Liver (tissue), 9 donors: ENCODE measurements around the gene PTPRC. TPM values are rescaled to one million over a fixed set of nuclear protein-coding genes. Genes with fewer than 3 reads are reported as not detected.
A peak's percentile ranks its signal among the peaks of the same experiment; 100 is the strongest.

Experiments
- DNase-seq: peaks from one replicate; pipeline ENCODE4 v3.0.0-alpha.2; 2017; ENCODE audit warnings: low spot score
- H3K27ac ChIP-seq, 2 donors: one replicate each; pipeline ENCODE4 v1.7.0; 2013; ENCODE audit warnings: inconsistent platforms in 2 of 2, low read length in 2 of 2, control low read depth in 1 of 2, low read depth in 1 of 2, mild to moderate bottlenecking in 1 of 2
- H3K27me3 ChIP-seq, 4 donors: one replicate each; pipeline versions ENCODE4 v1.6.1 to v1.7.0; 2013; ENCODE audit warnings: low read length in 3 of 4, inconsistent platforms in 1 of 4, mild to moderate bottlenecking in 1 of 4, moderate library complexity in 1 of 4; ENCODE audit not compliant: control insufficient read depth in 4 of 4, insufficient read depth in 4 of 4
- H3K36me3 ChIP-seq, 4 donors: one replicate each; pipeline versions ENCODE4 v1.6.1 to v1.7.0; 2013; ENCODE audit warnings: low read length in 3 of 4, mild to moderate bottlenecking in 3 of 4, low read depth in 1 of 4, moderate library complexity in 1 of 4; ENCODE audit not compliant: control insufficient read depth in 4 of 4, insufficient read depth in 3 of 4
- H3K4me1 ChIP-seq, 4 donors: one replicate each; pipeline versions ENCODE4 v1.6.1 to v1.7.0; 2013; ENCODE audit warnings: low read length in 3 of 4, mild to moderate bottlenecking in 3 of 4, moderate library complexity in 1 of 4; ENCODE audit not compliant: control insufficient read depth in 4 of 4, insufficient read depth in 4 of 4
- H3K4me3 ChIP-seq, 3 donors: one replicate each; pipeline versions ENCODE4 v1.6.1 to v1.7.0; 2013; ENCODE audit warnings: low read length in 3 of 3, control low read depth in 1 of 3, low read depth in 1 of 3, mild to moderate bottlenecking in 1 of 3
- H3K9ac ChIP-seq, 2 donors: one replicate each; pipeline ENCODE4 v1.7.0; 2013; ENCODE audit warnings: low read length in 2 of 2, mild to moderate bottlenecking in 2 of 2, moderate library complexity in 2 of 2, control low read depth in 1 of 2, low read depth in 1 of 2
- H3K9me3 ChIP-seq, 4 donors: one replicate each; pipeline versions ENCODE4 v1.6.1 to v1.7.0; 2013; ENCODE audit warnings: low read length in 3 of 4; ENCODE audit not compliant: control insufficient read depth in 4 of 4
- ATF3 ChIP-seq: IDR thresholded peaks from 2 replicates; pipeline ENCODE4 v1.6.1; 2016; ENCODE audit warnings: antibody characterized with exemption
- EGR1 ChIP-seq, 2 donors: IDR thresholded peaks; 2 replicates each; pipeline ENCODE4 v1.6.1; 2016 to 2018; ENCODE audit warnings: antibody characterized with exemption in 2 of 2, low read depth in 2 of 2
- FOXA1 ChIP-seq: IDR thresholded peaks from 2 replicates; pipeline ENCODE4 v1.6.1; 2016; ENCODE audit warnings: antibody characterized with exemption
- FOXA2 ChIP-seq: IDR thresholded peaks from 2 replicates; pipeline ENCODE4 v1.6.1; 2016; ENCODE audit warnings: antibody characterized with exemption
- GABPA ChIP-seq, 2 donors: IDR thresholded peaks in 1 of 2; conservative IDR thresholded peaks in 1 of 2; 2 replicates each; pipeline ENCODE4 v1.6.1; 2016; ENCODE audit warnings: antibody characterized with exemption in 2 of 2, mild to moderate bottlenecking in 1 of 2, moderate library complexity in 1 of 2
- HNF4A ChIP-seq, 2 donors: conservative IDR thresholded peaks; 2 replicates each; pipeline ENCODE4 v1.6.1; 2016; ENCODE audit warnings: antibody characterized with exemption in 2 of 2, mild to moderate bottlenecking in 2 of 2
- HNF4G ChIP-seq: IDR thresholded peaks from 2 replicates; pipeline ENCODE4 v1.6.1; 2016; ENCODE audit warnings: antibody characterized with exemption
- JUND ChIP-seq, 2 donors: IDR thresholded peaks; 2 replicates each; pipeline ENCODE4 v1.6.1; 2016; ENCODE audit warnings: antibody characterized with exemption in 2 of 2
- MAX ChIP-seq: IDR thresholded peaks from 2 replicates; pipeline ENCODE4 v1.6.1; 2016; ENCODE audit warnings: antibody characterized with exemption
- NR2F2 ChIP-seq: IDR thresholded peaks from 2 replicates; pipeline ENCODE4 v1.6.1; 2016; ENCODE audit warnings: antibody characterized with exemption
- RAD21 ChIP-seq, 2 donors: IDR thresholded peaks; 2 replicates each; pipeline ENCODE4 v1.6.1; 2016; ENCODE audit warnings: antibody characterized with exemption in 2 of 2, mild to moderate bottlenecking in 2 of 2
- RXRA ChIP-seq, 2 donors: IDR thresholded peaks; 2 replicates each; pipeline ENCODE4 v1.6.1; 2017 to 2018; ENCODE audit warnings: antibody characterized with exemption in 2 of 2, mild to moderate bottlenecking in 1 of 2
- SP1 ChIP-seq: IDR thresholded peaks from 2 replicates; pipeline ENCODE4 v1.6.1; 2018; ENCODE audit warnings: antibody characterized with exemption, mild to moderate bottlenecking
- TAF1 ChIP-seq: conservative IDR thresholded peaks from 2 replicates; pipeline ENCODE4 v1.6.1; 2016; ENCODE audit warnings: antibody characterized with exemption, mild to moderate bottlenecking
- YY1 ChIP-seq: IDR thresholded peaks from 2 replicates; pipeline ENCODE4 v1.6.1; 2016; ENCODE audit warnings: antibody characterized with exemption, mild to moderate bottlenecking
- whole genome bisulfite sequencing: extraction: QIAGEN DNeasy Blood & Tissue Kit; methylation state at CpG from one replicate; pipeline ENCODE4 v1.1.7; 2013; 5-methylcytosine and 5-hydroxymethylcytosine counted together
- polyA plus RNA-seq, 2 donors: library from polyadenylated mRNA; stranded (reverse) in 1 of 2; unstranded in 1 of 2; fragments of 200-250 nt in 1 of 2; fragments of >200 nt in 1 of 2; fragmentation: Nextera tagmentation in 1 of 2; extraction: Ambion mirVana in 1 of 2; gene quantifications; one replicate each; pipeline versions ENCODE4 v1.2.1 to v1.2.3, GENCODE V29; 2013 to 2015
- total RNA-seq, 2 donors: library from RNA; depleted of rRNA; stranded (reverse); fragments of >200 nt; gene quantifications; one replicate each; pipeline ENCODE4 v1.2.3, GENCODE V29; 2014
- TF ChIP-seq, protein P1 (sequence below): IDR thresholded peaks from 2 replicates; pipeline ENCODE4 v1.6.1; 2016; ENCODE audit warnings: antibody characterized with exemption
- TF ChIP-seq, protein P2 (sequence below): fragments of 150-350 bp; IDR thresholded peaks from 2 replicates; pipeline ENCODE4 v1.5.1; 2017; ENCODE audit warnings: improper control_type of control experiment, low read depth, low read length; ENCODE audit not compliant: missing input control
- TF ChIP-seq, protein P3 (sequence below): IDR thresholded peaks from 2 replicates; pipeline ENCODE4 v1.6.1; 2016; ENCODE audit warnings: antibody characterized with exemption, mild to moderate bottlenecking
- donor health status: healthy.
- donor health status: healthy.
- donor health status: healthy.
- donor health status: healthy.
- donor health status: healthy.

PTPRC gene
- total and polyA plus RNA-seq, 4 donors: 5.8 to 34.1 (median 16.2) TPM

DNA sequence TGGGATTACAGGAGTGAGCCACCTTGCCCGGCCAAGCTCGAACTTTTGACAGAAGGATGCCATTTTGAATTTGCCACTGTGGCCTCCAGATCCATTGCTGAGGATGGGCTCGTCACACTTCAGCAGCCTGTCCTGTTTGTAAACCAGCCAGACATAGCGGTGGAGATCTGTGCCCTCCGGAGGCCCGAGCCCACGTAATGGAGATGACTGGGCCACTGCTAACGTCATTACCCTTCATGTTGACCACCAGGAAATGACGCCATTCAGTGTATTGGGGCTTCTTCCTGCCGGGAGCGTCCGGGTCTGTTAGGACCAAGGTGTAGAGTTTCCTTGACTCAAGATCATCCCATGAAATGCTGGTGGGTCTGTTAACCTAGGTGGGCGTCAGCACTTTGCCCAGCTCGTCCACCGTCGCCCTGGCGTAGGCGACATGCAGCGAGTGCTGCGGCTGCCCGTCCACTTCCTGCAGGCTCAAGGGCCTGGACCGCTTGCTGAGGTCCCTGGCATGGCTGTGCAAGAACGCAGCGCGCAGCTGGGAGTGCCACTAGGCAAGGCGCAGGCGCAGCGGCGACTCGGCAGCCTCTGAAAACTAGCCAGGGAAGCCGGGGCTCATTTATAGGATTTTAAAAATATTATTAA, 40.8 kb downstream of the PTPRC start:
- Histone ChIP-seq H3K4me1 (peaks cover 0 to 5% (median 2%) of the 10 kb centered on the region in 4 donors), H3K36me3 (no peaks in the 10 kb centered on the region), H3K27me3 (no peaks in the 10 kb centered on the region), H3K27ac (peak overlapping the region in 1 of 2 donors; percentile 41), H3K9me3 (no peaks in the 10 kb centered on the region), H3K4me3 (no peak overlapping the region), H3K9ac (no peak overlapping the region)
- TF ChIP-seq FOXA2 (no peak), ATF3 (no peak), SP1 (no peak), NR2F2 (no peak), HNF4G (no peak), FOXA1 (no peak), EGR1 (IDR thresholded peaks at IDR 0.05; ENCODE audit: low read depth in 2 of 2) (no peak), JUND (IDR thresholded peaks at IDR 0.05) (no peak), MAX (no peak), TAF1 (no peak), GABPA (IDR thresholded peaks at IDR 0.05 in 1 of 2, conservative IDR thresholded peaks at IDR 0.05 in 1 of 2) (no peak), RAD21 (IDR thresholded peaks at IDR 0.05) (no peak), YY1 (no peak), RXRA (IDR thresholded peaks at IDR 0.05) (no peak), HNF4A (conservative IDR thresholded peaks at IDR 0.05) (no peak)
- TF ChIP-seq, protein P1, sequence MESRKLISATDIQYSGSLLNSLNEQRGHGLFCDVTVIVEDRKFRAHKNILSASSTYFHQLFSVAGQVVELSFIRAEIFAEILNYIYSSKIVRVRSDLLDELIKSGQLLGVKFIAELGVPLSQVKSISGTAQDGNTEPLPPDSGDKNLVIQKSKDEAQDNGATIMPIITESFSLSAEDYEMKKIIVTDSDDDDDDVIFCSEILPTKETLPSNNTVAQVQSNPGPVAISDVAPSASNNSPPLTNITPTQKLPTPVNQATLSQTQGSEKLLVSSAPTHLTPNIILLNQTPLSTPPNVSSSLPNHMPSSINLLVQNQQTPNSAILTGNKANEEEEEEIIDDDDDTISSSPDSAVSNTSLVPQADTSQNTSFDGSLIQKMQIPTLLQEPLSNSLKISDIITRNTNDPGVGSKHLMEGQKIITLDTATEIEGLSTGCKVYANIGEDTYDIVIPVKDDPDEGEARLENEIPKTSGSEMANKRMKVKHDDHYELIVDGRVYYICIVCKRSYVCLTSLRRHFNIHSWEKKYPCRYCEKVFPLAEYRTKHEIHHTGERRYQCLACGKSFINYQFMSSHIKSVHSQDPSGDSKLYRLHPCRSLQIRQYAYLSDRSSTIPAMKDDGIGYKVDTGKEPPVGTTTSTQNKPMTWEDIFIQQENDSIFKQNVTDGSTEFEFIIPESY: no peak
- TF ChIP-seq, protein P2, sequence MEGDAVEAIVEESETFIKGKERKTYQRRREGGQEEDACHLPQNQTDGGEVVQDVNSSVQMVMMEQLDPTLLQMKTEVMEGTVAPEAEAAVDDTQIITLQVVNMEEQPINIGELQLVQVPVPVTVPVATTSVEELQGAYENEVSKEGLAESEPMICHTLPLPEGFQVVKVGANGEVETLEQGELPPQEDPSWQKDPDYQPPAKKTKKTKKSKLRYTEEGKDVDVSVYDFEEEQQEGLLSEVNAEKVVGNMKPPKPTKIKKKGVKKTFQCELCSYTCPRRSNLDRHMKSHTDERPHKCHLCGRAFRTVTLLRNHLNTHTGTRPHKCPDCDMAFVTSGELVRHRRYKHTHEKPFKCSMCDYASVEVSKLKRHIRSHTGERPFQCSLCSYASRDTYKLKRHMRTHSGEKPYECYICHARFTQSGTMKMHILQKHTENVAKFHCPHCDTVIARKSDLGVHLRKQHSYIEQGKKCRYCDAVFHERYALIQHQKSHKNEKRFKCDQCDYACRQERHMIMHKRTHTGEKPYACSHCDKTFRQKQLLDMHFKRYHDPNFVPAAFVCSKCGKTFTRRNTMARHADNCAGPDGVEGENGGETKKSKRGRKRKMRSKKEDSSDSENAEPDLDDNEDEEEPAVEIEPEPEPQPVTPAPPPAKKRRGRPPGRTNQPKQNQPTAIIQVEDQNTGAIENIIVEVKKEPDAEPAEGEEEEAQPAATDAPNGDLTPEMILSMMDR: no peak
- TF ChIP-seq, protein P3, sequence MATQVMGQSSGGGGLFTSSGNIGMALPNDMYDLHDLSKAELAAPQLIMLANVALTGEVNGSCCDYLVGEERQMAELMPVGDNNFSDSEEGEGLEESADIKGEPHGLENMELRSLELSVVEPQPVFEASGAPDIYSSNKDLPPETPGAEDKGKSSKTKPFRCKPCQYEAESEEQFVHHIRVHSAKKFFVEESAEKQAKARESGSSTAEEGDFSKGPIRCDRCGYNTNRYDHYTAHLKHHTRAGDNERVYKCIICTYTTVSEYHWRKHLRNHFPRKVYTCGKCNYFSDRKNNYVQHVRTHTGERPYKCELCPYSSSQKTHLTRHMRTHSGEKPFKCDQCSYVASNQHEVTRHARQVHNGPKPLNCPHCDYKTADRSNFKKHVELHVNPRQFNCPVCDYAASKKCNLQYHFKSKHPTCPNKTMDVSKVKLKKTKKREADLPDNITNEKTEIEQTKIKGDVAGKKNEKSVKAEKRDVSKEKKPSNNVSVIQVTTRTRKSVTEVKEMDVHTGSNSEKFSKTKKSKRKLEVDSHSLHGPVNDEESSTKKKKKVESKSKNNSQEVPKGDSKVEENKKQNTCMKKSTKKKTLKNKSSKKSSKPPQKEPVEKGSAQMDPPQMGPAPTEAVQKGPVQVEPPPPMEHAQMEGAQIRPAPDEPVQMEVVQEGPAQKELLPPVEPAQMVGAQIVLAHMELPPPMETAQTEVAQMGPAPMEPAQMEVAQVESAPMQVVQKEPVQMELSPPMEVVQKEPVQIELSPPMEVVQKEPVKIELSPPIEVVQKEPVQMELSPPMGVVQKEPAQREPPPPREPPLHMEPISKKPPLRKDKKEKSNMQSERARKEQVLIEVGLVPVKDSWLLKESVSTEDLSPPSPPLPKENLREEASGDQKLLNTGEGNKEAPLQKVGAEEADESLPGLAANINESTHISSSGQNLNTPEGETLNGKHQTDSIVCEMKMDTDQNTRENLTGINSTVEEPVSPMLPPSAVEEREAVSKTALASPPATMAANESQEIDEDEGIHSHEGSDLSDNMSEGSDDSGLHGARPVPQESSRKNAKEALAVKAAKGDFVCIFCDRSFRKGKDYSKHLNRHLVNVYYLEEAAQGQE: no peak
- WGBS: 89% methylated on average over 31 of the region's 31 CpGs
- DNase-seq: no peak
